ENCODE data around the gene SCUBE3.

SCUBE3 gene

GRCh38 chr6:35181933-35182612 lies 31.7 kb upstream of the SCUBE3 start:
- DNase-seq = no peak

GRCh38 chr6:35183281-35183680 lies 30.5 kb upstream of the SCUBE3 start:
- DNase-seq = no peak

- no peak for DNase-seq
Observed at GRCh38 chr6:35183935-35184334, 29.8 kb upstream of the SCUBE3 start.

GRCh38 chr6:35184580-35185301 lies 29.0 kb upstream of the SCUBE3 start:
- DNase-seq = no peak

- DNase-seq = no peak
Observed at GRCh38 chr6:35185302-35185681, 28.5 kb upstream of the SCUBE3 start.

- DNase-seq = no peak
Observed at GRCh38 chr6:35185971-35186370, 27.8 kb upstream of the SCUBE3 start.

- DNase-seq = no peak
Observed at GRCh38 chr6:35186571-35186970, 27.2 kb upstream of the SCUBE3 start.

- DNase-seq = no peak
Observed at GRCh38 chr6:35188886-35189285, 24.9 kb upstream of the SCUBE3 start.

- no peak for DNase-seq
Observed at GRCh38 chr6:35190306-35190705, 23.4 kb upstream of the SCUBE3 start.

- no peak for DNase-seq
Observed at GRCh38 chr6:35191889-35192288, 21.9 kb upstream of the SCUBE3 start.

- no peak for DNase-seq
Observed at GRCh38 chr6:35192301-35192860, 21.4 kb upstream of the SCUBE3 start.

GRCh38 chr6:35194390-35194789 lies 19.4 kb upstream of the SCUBE3 start:
- no peak for DNase-seq

- no peak for DNase-seq
Observed at GRCh38 chr6:35195120-35195780, 18.5 kb upstream of the SCUBE3 start.

GRCh38 chr6:35197196-35197595 lies 16.6 kb upstream of the SCUBE3 start:
- DNase-seq = no peak

GRCh38 chr6:35199866-35200265 lies 13.9 kb upstream of the SCUBE3 start:
- DNase-seq = no peak

- DNase-seq = no peak
Observed at GRCh38 chr6:35202066-35202546, 11.7 kb upstream of the SCUBE3 start.

GRCh38 chr6:35203152-35203670 lies 10.5 kb upstream of the SCUBE3 start:
- no peak for DNase-seq

- DNase-seq = no peak
Observed at GRCh38 chr6:35203680-35204079, 10.1 kb upstream of the SCUBE3 start.

GRCh38 chr6:35206346-35206745 lies 7.4 kb upstream of the SCUBE3 start:
- DNase-seq = no peak

- no peak for DNase-seq
Observed at GRCh38 chr6:35208419-35208818, 5.3 kb upstream of the SCUBE3 start.

- DNase-seq = no peak
Observed at GRCh38 chr6:35209081-35209480, 4.7 kb upstream of the SCUBE3 start.

GRCh38 chr6:35209622-35210247 lies 4.0 kb upstream of the SCUBE3 start:
- no peak for DNase-seq

GRCh38 chr6:35213298-35213791 lies 411 bp upstream of the SCUBE3 start:
- DNase-seq = no peak

Measured in stimulated activated CD4-positive, alpha-beta T cell treated with anti-CD3 and anti-CD28 coated beads, Interleukin-4, amount 100 ng/mL, for 24 hours (primary cell).